ENCODE measurements around the gene ANTKMT.

Gene ANTKMT

DNA sequence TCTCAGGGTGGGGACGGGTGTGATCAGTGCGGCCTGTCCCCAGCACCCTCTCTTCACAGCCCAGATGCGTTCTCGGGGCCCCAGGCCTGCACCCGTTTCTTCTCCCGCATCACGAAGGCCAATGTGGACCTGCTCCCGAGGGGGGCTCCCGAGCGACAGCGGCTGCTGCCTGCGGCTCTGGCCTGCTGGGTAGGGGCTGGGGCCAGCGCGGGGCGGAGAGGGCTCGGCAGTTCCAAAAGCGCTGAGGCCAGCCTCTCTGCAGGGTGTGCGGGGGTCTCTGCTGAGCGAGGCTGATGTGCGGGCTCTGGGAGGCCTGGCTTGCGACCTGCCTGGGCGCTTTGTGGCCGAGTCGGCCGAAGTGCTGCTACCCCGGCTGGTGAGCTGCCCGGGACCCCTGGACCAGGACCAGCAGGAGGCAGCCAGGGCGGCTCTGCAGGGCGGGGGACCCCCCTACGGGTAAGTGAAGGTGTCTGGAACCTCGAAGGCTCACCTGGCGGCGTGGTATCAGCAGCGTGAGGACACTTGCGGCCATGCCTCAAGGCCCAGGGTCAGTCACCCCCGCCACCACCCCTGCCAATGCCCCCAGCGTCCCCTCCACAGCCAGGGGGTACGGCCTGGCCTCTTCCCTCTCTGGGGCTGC is 44.0 kb downstream of the ANTKMT start:
- no peak for DNase-seq

DNA sequence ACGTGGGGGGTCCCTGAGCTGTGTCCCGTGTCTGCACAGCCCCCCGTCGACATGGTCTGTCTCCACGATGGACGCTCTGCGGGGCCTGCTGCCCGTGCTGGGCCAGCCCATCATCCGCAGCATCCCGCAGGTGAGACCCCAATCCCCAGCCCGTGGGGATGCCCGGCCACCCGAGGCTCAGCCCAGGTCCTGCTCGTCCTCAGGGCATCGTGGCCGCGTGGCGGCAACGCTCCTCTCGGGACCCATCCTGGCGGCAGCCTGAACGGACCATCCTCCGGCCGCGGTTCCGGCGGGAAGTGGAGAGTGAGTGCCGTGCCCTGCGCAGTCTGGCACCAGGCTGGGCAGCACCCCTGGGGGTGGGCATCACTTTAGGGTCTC is 44.5 kb downstream of the ANTKMT start:
- DNase-seq = no peak

DNA sequence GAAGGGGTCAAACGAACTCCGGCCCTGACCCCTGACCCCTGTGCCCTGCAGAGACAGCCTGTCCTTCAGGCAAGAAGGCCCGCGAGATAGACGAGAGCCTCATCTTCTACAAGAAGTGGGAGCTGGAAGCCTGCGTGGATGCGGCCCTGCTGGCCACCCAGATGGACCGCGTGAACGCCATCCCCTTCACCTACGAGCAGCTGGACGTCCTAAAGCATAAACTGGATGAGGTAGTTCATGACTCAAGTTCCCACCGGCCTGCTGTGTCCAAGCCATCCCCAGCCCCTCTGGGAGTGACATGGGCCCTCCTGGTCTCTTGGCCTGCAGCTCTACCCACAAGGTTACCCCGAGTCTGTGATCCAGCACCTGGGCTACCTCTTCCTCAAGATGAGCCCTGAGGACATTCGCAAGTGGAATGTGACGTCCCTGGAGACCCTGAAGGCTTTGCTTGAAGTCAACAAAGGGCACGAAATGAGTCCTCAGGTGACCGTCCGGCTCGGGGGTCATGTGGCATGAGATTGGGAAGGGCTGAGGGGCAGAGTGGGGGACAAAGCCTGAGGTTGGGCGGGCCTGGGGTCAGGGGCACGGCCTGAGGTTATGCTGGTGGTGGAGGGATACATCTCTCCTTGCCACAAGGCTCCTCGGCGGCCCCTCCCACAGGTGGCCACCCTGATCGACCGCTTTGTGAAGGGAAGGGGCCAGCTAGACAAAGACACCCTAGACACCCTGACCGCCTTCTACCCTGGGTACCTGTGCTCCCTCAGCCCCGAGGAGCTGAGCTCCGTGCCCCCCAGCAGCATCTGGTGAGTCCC is 45.3 kb downstream of the ANTKMT start:
- DNase-seq = no peak

DNA sequence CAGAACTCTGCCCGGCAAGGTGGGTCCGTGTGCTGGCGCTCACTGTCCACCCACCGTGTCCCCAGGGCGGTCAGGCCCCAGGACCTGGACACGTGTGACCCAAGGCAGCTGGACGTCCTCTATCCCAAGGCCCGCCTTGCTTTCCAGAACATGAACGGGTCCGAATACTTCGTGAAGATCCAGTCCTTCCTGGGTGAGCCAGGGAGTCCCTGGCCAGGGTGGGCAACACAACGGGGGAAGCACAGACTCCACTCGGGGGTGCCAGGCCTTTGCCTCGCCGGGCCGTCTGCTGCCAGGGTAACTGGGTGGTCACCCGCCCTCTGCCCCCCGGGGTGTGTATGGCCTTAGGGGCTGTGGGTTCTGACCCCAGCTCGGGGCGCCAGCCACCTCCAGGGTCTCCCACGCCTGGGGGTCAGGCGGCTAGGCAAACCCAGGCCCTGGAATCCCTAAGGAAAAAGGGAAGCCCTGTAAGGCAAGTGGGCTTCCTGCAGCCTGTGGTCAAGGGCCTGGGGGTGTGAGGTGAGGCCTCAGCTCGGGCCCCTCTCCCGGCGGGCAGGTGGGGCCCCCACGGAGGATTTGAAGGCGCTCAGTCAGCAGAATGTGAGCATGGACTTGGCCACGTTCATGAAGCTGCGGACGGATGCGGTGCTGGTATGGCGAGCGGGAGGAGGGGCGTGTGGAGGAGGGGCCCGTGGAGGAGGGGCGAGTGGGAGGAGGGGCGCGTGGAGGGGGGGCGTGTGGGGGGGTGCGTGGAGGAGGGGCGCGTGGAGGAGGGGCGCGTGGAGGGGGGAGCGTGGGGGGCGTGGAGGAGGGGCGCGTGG is 46.1 kb downstream of the ANTKMT start:
- no peak for DNase-seq

DNA sequence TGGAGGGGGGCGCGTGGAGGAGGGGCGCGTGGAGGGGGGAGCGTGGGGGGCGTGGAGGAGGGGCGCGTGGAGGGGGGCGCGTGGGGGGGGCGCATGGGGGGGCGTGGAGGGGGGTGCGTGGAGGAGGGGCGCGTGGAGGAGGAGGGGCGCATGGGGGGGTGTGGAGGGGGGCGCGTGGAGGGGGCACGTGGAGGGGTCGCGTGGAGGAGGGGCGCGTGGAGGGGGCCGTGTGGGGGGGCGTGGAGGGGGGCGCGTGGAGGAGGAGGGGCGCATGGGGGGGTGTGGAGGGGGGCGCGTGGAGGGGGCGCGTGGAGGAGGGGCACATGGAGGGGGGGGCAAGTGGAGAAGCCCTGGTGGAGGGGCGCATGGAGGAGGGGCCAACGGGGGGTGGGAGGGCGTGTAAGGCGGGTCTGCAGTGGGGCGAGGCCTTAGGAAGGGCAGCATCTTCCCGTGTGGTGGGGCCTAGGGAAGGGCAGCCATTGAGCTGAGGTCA is 46.8 kb downstream of the ANTKMT start:
- no peak for DNase-seq

DNA sequence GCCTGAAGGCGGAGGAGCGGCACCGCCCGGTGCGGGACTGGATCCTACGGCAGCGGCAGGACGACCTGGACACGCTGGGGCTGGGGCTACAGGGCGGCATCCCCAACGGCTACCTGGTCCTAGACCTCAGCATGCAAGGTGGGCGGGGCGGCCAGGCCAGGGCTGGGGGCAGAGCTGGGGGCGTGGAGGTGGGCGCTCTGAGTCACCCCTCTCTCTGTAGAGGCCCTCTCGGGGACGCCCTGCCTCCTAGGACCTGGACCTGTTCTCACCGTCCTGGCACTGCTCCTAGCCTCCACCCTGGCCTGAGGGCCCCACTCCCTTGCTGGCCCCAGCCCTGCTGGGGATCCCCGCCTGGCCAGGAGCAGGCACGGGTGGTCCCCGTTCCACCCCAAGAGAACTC is 47.5 kb downstream of the ANTKMT start:
- DNase-seq = no peak

DNA sequence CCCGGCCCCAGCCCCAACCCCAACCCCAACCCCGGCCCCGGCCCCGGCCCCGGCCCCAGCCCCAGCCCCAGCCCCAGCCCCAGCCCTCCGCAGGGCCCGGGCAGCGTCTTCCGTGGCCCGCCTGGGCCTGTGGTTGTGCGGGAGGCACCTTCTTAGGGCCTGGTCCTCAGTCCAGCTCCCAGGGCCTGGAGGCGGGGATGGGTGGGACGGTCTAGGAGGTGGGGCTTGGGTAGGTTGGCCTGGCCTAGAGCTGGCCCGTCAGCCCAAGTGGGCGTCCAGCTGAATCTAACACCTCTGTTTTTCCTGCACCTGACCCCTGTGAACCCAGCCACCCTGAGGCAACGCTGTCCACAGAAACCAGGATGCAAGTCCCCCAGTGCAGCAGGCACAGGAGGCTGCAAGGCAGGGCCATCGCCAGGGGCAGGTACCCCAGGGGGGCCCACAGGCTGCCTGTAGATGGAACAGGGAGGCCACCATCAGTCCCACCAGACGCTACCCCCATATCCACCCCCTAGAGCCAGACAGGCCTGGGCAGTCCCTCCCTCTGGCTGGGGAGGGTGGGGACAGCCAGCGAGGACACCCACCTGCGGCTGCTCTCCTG is 48.3 kb downstream of the ANTKMT start:
- DNase-seq = no peak

DNA sequence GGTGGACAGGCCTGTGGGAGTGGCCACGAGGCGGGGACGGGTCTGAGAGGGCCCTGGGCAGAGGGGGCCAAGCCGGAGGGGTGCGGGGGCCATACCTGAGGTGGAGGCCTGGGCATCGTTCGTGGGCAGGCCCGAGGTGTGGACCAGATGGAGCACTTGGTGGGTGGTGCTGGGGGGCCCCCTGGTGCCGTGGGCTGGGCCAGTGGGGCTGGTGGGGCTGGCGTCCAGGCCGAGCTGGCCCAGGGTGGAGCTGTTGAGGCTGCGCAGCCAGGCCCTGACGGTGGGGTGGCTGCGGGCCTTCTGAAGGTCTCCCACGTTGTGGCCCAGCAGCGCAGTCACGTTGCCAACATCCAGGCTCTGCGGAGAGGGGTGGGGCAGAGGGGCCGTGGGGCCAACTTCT is 49.0 kb downstream of the ANTKMT start:
- no peak for DNase-seq

DNA sequence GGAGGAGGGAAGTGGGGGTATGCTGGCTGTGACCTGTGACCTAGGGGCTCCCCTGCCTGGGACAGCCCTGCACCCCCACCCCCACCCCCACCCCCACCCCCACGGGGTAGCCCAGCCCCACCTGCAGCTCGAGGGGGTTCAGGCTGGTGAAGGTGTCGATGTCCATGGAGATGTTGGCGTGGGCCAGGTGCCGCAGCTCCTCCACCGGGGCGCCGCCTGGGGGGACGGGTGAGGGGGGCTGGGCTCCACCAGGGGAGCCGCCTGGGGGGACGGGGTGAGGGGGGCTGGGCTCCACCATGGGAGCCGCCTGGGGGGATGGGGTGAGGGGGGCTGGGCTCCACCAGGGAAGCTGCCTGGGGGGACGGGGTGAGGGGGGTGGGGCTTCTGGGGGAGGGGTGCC is 49.5 kb downstream of the ANTKMT start:
- no peak for DNase-seq
